HepG2 (cell line): ENCODE data around the gene IQCK. TPM values are rescaled to one million over a fixed set of nuclear protein-coding genes. Genes with fewer than 3 reads are reported as not detected.

ENCODE experiments used
- CBX2 ChIP-seq, 2 experiments: fragments of 200-600 bp in 1 of 2; sonication (generic); formaldehyde crosslinking in 1 of 2; IDR thresholded peaks; 2 replicates each; pipeline versions ENCODE4 v1.7.0 to v1.8.1; 2018 to 2022; ENCODE audit warnings: low read depth in 2 of 2, low read length in 1 of 2, mild to moderate bottlenecking in 1 of 2, missing genetic modification reagents in 1 of 2
- FLYWCH1 ChIP-seq: sonication (generic); formaldehyde crosslinking; IDR thresholded peaks from 2 replicates; pipeline ENCODE4 v1.8.1; 2023; ENCODE audit warnings: mild to moderate bottlenecking, missing genetic modification reagents
- HES4 ChIP-seq: sonication (generic); formaldehyde crosslinking; IDR thresholded peaks from 2 replicates; pipeline ENCODE4 v1.9.0; 2021; ENCODE audit warnings: mild to moderate bottlenecking, missing genetic modification reagents, borderline replicate concordance
- HOXA3 ChIP-seq: sonication (generic); formaldehyde crosslinking; IDR thresholded peaks from 2 replicates; pipeline ENCODE4 v1.5.0; 2020; ENCODE audit warnings: missing genetic modification reagents
- JARID2 ChIP-seq: sonication (generic); formaldehyde crosslinking; IDR thresholded peaks from 2 replicates; pipeline ENCODE4 v1.8.1; 2023; ENCODE audit warnings: missing genetic modification reagents, inconsistent platforms; ENCODE audit not compliant: insufficient replicate concordance
- NCOA1 ChIP-seq: sonication (generic); formaldehyde crosslinking; IDR thresholded peaks from 2 replicates; pipeline ENCODE4 v1.9.0; 2021; ENCODE audit warnings: missing genetic modification reagents
- NPAS2 ChIP-seq: sonication (generic); formaldehyde crosslinking; IDR thresholded peaks from 2 replicates; pipeline ENCODE4 v1.8.0; 2022; ENCODE audit warnings: mild to moderate bottlenecking, missing genetic modification reagents, borderline replicate concordance
- NRL ChIP-seq: sonication (generic); formaldehyde crosslinking; IDR thresholded peaks from 2 replicates; pipeline ENCODE4 v1.5.0; 2020; ENCODE audit warnings: missing genetic modification reagents, mild to moderate bottlenecking, moderate library complexity, borderline replicate concordance
- PHF5A ChIP-seq: IDR thresholded peaks from one replicate; pipeline ENCODE4 v1.6.1; 2018; ENCODE audit warnings: low read depth, missing genetic modification reagents; ENCODE audit not compliant: unreplicated experiment
- PHF8 ChIP-seq: sonication (generic); formaldehyde crosslinking; IDR thresholded peaks from 2 replicates; pipeline ENCODE4 v1.5.0; 2020; ENCODE audit warnings: missing genetic modification reagents
- RFXANK ChIP-seq: IDR thresholded peaks from 2 replicates; pipeline ENCODE4 v1.6.1; 2016
- SMAD9 ChIP-seq: sonication (generic); formaldehyde crosslinking; IDR thresholded peaks from 2 replicates; pipeline ENCODE4 v1.5.1; 2020; ENCODE audit warnings: mild to moderate bottlenecking, missing genetic modification reagents
- TGIF2 ChIP-seq: IDR thresholded peaks from 2 replicates; pipeline ENCODE4 v1.6.1; 2016; ENCODE audit warnings: control low read depth, missing compliant biosample characterization
- ZFYVE20 ChIP-seq: sonication (generic); formaldehyde crosslinking; IDR thresholded peaks from 2 replicates; pipeline ENCODE4 v1.8.0; 2023; ENCODE audit warnings: low read depth, mild to moderate bottlenecking, moderate library complexity, missing genetic modification reagents, borderline replicate concordance
- ZIK1 ChIP-seq: sonication (generic); formaldehyde crosslinking; IDR thresholded peaks from 2 replicates; pipeline ENCODE4 v1.5.0; 2020; ENCODE audit warnings: mild to moderate bottlenecking, low read depth, missing genetic modification reagents, borderline replicate concordance
- ZNF333 ChIP-seq: sonication (generic); formaldehyde crosslinking; IDR thresholded peaks from 2 replicates; pipeline ENCODE4 v1.4.0; 2020; ENCODE audit warnings: mild to moderate bottlenecking, missing genetic modification reagents, borderline replicate concordance
- ZNF441 ChIP-seq: sonication (generic); formaldehyde crosslinking; IDR thresholded peaks from 2 replicates; pipeline ENCODE4 v1.7.0; 2021; ENCODE audit warnings: missing genetic modification reagents, borderline replicate concordance
- ZNF547 ChIP-seq: sonication (generic); formaldehyde crosslinking; IDR thresholded peaks from 2 replicates; pipeline ENCODE4 v1.5.1; 2020; ENCODE audit warnings: mild to moderate bottlenecking, missing genetic modification reagents
- ZNF607 ChIP-seq: sonication (generic); formaldehyde crosslinking; IDR thresholded peaks from 2 replicates; pipeline ENCODE4 v1.5.1; 2020; ENCODE audit warnings: missing genetic modification reagents, mild to moderate bottlenecking, borderline replicate concordance
- polyA plus RNA-seq, 8 experiments: library from polyadenylated mRNA; depleted of rRNA in 3 of 8; stranded (reverse) in 7 of 8; unstranded in 1 of 8; fragments of >200 nt; fragmentation: Illumina TruSeq in 4 of 8; extraction: Trizol in 4 of 8; gene quantifications; 2 replicates each; pipeline versions ENCODE4 v1.2.1 to v1.2.3, GENCODE V29; 2011 to 2016; ENCODE audit warnings: low read depth in 4 of 8, missing spikeins in 1 of 8, mixed read lengths in 1 of 8; ENCODE audit not compliant: insufficient read depth in 1 of 8
- total RNA-seq, 5 experiments: library from RNA; depleted of rRNA; stranded (reverse); fragments of >200 nt; fragmentation: Illumina TruSeq; extraction: Trizol; gene quantifications; 2 replicates each; pipeline ENCODE4 v1.2.3, GENCODE V29; 2016; ENCODE audit warnings: low read depth in 1 of 5
- TF ChIP-seq, protein P1 (sequence below): sonication (generic); formaldehyde crosslinking; IDR thresholded peaks from 2 replicates; pipeline ENCODE4 v1.8.1; 2023; ENCODE audit warnings: missing genetic modification reagents, inconsistent platforms, borderline replicate concordance
- TF ChIP-seq, protein P2 (sequence below): IDR thresholded peaks from 2 replicates; pipeline ENCODE4 v1.6.1; 2016; ENCODE audit warnings: missing biosample characterization, missing genetic modification reagents, low read depth
- TF ChIP-seq, protein P3 (sequence below): fragments of 450-650 bp; IDR thresholded peaks from 2 replicates; pipeline ENCODE4 v1.6.1; 2016
- TF ChIP-seq, protein P4 (sequence below): IDR thresholded peaks from 2 replicates; pipeline ENCODE4 v1.6.1; 2012; ENCODE audit warnings: low read depth, low read length, improper control_type of control experiment

IQCK gene
- total and polyA plus RNA-seq, 2 of the 13 experiments (the other 11 are each of a cell fraction or from before 2014, with no cell fraction given): 5.1 to 7.3 TPM

DNA sequence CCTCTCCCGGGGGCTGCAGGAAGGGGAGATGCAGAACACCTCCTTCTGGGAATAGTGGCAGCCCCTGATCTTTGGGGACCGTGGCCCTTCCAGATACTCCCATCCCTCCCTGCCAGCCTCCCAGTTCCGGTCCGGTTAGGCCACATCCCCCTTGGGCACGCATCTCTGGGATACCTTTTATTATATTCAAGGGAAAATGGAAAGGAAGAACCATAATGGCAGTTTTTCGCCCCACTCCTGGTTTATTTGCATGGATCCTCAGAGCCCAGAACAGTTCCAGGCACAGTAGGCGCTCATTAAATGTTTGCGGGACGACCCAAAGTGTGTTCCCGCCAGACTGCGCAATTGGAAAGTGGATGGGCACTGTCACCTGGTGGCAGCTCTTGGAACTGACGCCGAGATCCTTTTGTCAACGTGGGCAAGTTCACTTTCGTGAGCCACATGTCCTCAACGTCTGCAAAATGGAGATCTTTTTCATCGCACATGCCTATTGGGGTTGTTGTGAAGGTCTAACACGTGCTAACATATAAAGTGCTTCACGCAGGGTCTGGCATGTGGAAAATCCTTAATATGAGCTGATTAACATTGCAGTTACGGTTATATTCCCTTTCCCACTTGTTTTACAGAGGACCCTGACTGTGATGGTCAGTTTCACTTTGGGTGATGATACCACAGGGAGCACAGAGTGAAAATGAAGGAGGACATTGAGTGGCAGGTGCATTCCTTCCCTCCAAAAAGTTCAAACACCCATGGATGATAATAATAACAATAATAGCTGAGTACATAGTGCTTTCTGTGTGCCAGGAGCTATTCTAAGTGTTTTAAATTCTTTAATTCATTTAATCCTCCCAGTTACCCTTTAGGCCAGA is 168.2 kb downstream of the IQCK start (continued):
- no peak for TF ChIP-seq PHF5A
- TF ChIP-seq, protein P1, sequence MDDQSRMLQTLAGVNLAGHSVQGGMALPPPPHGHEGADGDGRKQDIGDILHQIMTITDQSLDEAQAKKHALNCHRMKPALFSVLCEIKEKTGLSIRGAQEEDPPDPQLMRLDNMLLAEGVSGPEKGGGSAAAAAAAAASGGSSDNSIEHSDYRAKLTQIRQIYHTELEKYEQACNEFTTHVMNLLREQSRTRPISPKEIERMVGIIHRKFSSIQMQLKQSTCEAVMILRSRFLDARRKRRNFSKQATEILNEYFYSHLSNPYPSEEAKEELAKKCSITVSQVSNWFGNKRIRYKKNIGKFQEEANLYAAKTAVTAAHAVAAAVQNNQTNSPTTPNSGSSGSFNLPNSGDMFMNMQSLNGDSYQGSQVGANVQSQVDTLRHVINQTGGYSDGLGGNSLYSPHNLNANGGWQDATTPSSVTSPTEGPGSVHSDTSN (CRISPR knock-in tag): no peak
- TF ChIP-seq, protein P2, sequence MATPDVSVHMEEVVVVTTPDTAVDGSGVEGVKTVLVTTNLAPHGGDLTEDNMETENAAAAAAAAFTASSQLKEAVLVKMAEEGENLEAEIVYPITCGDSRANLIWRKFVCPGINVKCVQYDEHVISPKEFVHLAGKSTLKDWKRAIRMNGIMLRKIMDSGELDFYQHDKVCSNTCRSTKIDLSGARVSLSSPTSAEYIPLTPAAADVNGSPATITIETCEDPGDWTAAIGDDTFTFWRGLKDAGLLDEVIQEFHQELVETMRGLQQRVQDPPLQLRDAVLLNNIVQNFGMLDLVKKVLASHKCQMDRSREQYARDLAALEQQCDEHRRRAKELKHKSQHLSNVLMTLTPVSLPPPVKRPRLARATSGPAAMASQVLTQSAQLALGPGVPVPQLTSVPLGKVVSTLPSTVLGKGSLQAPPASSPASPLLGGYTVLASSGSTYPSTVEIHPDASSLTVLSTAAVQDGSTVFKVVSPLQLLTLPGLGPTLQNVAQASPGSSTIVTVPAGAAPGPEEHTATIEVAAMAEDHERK (CRISPR knock-in tag): no peak
- no peak for TF ChIP-seq HOXA3 (CRISPR knock-in tag)
- peak; percentile 59 for TF ChIP-seq HES4 (CRISPR knock-in tag)
- TF ChIP-seq ZFYVE20: 0 out of 2 replicates have a peak, but pooled peaks have one; percentile 19
- TF ChIP-seq NPAS2 (CRISPR knock-in tag): no peak
- 0 out of 2 replicates have a peak, but pooled peaks have one; percentile 39 for TF ChIP-seq PHF8
- no peak for TF ChIP-seq ZNF607 (CRISPR knock-in tag)
- no peak for TF ChIP-seq ZNF333 (CRISPR knock-in tag)
- no peak for TF ChIP-seq NRL (CRISPR knock-in tag)
- no peak for TF ChIP-seq SMAD9
- no peak for TF ChIP-seq FLYWCH1 (CRISPR knock-in tag)
- TF ChIP-seq, protein P3, sequence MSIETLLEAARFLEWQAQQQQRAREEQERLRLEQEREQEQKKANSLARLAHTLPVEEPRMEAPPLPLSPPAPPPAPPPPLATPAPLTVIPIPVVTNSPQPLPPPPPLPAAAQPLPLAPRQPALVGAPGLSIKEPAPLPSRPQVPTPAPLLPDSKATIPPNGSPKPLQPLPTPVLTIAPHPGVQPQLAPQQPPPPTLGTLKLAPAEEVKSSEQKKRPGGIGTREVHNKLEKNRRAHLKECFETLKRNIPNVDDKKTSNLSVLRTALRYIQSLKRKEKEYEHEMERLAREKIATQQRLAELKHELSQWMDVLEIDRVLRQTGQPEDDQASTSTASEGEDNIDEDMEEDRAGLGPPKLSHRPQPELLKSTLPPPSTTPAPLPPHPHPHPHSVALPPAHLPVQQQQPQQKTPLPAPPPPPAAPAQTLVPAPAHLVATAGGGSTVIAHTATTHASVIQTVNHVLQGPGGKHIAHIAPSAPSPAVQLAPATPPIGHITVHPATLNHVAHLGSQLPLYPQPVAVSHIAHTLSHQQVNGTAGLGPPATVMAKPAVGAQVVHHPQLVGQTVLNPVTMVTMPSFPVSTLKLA: peak; percentile 94
- peak; percentile 75; the same call in 1 of the 2 replicates for TF ChIP-seq RFXANK (CRISPR knock-in tag)
- TF ChIP-seq, protein P4, sequence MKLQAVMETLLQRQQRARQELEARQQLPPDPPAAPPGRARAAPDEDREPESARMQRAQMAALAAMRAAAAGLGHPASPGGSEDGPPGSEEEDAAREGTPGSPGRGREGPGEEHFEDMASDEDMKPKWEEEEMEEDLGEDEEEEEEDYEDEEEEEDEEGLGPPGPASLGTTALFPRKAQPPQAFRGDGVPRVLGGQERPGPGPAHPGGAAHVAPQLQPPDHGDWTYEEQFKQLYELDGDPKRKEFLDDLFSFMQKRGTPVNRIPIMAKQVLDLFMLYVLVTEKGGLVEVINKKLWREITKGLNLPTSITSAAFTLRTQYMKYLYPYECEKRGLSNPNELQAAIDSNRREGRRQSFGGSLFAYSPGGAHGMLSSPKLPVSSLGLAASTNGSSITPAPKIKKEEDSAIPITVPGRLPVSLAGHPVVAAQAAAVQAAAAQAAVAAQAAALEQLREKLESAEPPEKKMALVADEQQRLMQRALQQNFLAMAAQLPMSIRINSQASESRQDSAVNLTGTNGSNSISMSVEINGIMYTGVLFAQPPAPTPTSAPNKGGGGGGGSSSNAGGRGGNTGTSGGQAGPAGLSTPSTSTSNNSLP: 0 out of 2 replicates have a peak, but pooled peaks have one; percentile 30
- TF ChIP-seq ZNF441 (CRISPR knock-in tag): 0 out of 2 replicates have a peak, but pooled peaks have one; percentile 57
- TF ChIP-seq ZNF547: no peak
- 0 out of 2 replicates have a peak, but pooled peaks have one; percentile 51 for TF ChIP-seq ZIK1 (CRISPR knock-in tag)
- TF ChIP-seq NCOA1: 0 out of 2 replicates have a peak, but pooled peaks have one; percentile 57
- TF ChIP-seq CBX2 (IDR thresholded peaks at IDR 0.05; ENCODE audit: low read depth, low read length): no peak
- no peak for TF ChIP-seq CBX2 (CRISPR knock-in tag; IDR thresholded peaks at IDR 0.05; ENCODE audit: low read depth)
- peak; percentile 79 for TF ChIP-seq JARID2 (CRISPR knock-in tag)
- TF ChIP-seq TGIF2 (CRISPR knock-in tag): peak; percentile 89
